C4-2B (cell line): ENCODE results near the gene ADCY10.

Experiments
- CTCF ChIP-seq: fragments of 450-650 bp; conservative IDR thresholded peaks from 2 replicates; pipeline ENCODE4 v1.5.1; 2017; ENCODE audit warnings: mild to moderate bottlenecking
- ZFX ChIP-seq: fragments of 450-650 bp; IDR thresholded peaks from 2 replicates; pipeline ENCODE4 v1.6.1; 2017

GRCh38 chr1:167808104-167808503 lies 105.8 kb downstream of the ADCY10 start:
- TF ChIP-seq CTCF (no peak), ZFX (no peak)
